Measurements from ENCODE around the gene STK11. TPM values are rescaled to one million over a fixed set of nuclear protein-coding genes. Genes with fewer than 3 reads are reported as not detected.
"Not testable (repeated sequence)": the region's sequence is repeated elsewhere in the genome, so short reads cannot be mapped to it uniquely, and the experiment has no call there.

STK11 gene
- total RNA-seq, 3 donors from 2014 or later (not counting 1 experiment from before 2014, with no cell fraction given): 51.5 to 61.1 (median 54.0) TPM

GRCh38 chr19:1245494-1246264 is 40.1 kb downstream of the STK11 start:
- TF ChIP-seq CTCF (IDR thresholded peaks at IDR 0.05): no peak
- peaks cover 11 to 20% of the 10 kb centered on the region in 2 donors for H3K4me1 Mint-ChIP-seq
- peak in 1 of 2 donors; percentile 25 for DNase-seq
- Histone ChIP-seq H3K36me3 (ENCODE audit: control insufficient read depth, insufficient read depth, low read length) (peaks cover 5% of the 10 kb centered on the region), H3K27ac (ENCODE audit: low read length) (peak overlapping the region; percentile 64), H3K27me3 (ENCODE audit: control insufficient read depth, insufficient read depth, low read length) (peaks cover 3% of the 10 kb centered on the region), H3K9me3 (ENCODE audit: control insufficient read depth, insufficient read depth, low read length) (no peaks in the 10 kb centered on the region), H3K4me1 (ENCODE audit: control insufficient read depth, insufficient read depth, low read length) (peaks cover 54% of the 10 kb centered on the region), H3K4me3 (ENCODE audit: low read length) (no peak overlapping the region)
- WGBS (ENCODE audit: insufficient coverage): 88% methylated on average over 25 of the region's 26 CpGs
- ATAC-seq: no peak
- H3K27me3 Mint-ChIP-seq (ENCODE audit: low read depth in 2 of 2): peaks cover 0 to 3% of the 10 kb centered on the region in 2 donors
- peak overlapping the region in 1 of 2 donors; percentile 89 for H3K27ac Mint-ChIP-seq
- no peaks in the 10 kb centered on the region for H3K9me3 Mint-ChIP-seq
- H3K36me3 Mint-ChIP-seq: no peaks in the 10 kb centered on the region
- no peak overlapping the region for H3K4me3 Mint-ChIP-seq
- intact Hi-C loops (cut with micrococcal nuclease): loop anchor here (5.0 to 10.0 kb wide), 2 partner anchors 223 to 321 kb away; partner anchors contain the start of genes ARID3A, RNU6-2 and TMEM259

DNA sequence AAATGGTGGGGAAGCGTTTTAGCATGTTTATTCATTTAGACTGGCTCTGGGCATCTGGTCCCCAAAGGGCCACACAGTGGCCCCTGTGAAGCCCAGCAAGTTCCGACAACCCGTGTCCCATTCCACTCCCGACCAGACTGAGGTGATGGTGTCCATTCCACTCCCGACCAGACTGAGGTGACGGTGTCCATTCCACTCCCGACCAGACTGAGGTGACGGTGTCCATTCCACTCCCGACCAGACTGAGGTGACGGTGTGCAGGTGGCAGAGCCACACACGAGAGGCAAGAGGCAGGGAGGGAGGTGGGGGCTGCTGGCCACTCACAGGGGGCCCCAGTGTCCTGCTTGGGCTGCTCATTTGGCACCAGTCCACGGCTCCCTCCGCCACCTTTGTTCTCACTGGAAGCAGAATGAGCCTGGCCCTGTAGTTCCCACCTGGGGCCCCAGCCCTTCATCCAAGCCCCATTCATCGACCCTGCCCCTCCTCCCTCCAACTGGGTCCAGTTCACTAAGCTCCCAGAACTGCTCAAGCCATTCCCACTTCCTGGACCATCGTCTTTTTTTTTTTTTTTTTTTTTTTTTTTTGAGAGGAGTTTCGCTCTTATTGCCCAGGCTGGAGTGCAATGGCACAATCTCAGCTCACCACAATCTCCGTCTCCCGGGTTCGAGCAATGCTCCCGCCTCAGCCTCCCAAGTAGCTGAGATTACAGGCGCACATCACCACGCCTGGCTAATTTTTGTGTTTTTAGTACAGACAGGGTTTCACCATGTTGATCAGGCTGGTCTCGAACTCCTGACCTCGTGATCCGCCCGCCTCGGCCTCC is 40.9 kb downstream of the STK11 start:
- H3K9me3 Mint-ChIP-seq; H3K27ac ChIP-seq (ENCODE audit: low read length); ATAC-seq; H3K9me3 ChIP-seq (ENCODE audit: control insufficient read depth, insufficient read depth, low read length); H3K4me3 Mint-ChIP-seq; H3K4me3 ChIP-seq (ENCODE audit: low read length); H3K36me3 ChIP-seq (ENCODE audit: control insufficient read depth, insufficient read depth, low read length); H3K27me3 ChIP-seq (ENCODE audit: control insufficient read depth, insufficient read depth, low read length); H3K27me3 Mint-ChIP-seq (ENCODE audit: low read depth in 2 of 2); H3K36me3 Mint-ChIP-seq: not testable (repeated sequence)
- Mint-ChIP-seq H3K4me1 (peaks cover 8 to 17% of the 10 kb centered on the region in 2 donors), H3K27ac (peak overlapping the region in 1 of 2 donors; percentile 35)
- peaks cover 50% of the 10 kb centered on the region for H3K4me1 ChIP-seq (ENCODE audit: control insufficient read depth, insufficient read depth, low read length)
- WGBS (ENCODE audit: insufficient coverage): 91% methylated on average over 26 of the region's 27 CpGs
- intact Hi-C loops (cut with micrococcal nuclease): loop anchor here (5.0 to 10.0 kb wide), 2 partner anchors 224 to 322 kb away; partner anchors contain the start of genes ARID3A, RNU6-2 and TMEM259
- DNase-seq: peak in 1 of 2 donors; percentile 33

DNA sequence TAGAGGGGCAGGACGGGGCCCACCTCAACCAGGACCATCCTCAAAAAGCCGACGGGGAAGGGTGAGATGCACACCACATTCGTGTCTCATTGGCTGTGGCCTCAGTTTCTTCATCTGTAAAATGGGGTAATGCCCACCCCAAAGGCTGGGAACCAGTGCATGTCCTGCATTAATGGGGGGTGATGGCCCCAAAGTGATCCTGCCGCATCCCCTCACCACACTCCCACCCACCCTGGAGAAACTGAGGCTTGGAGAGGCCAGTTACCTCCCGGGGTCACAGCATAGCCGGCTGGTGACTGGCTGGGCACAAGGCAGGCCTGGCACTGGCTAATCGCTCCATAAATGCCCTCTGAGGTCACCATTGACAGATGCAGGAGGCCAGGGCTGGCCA is 42.2 kb downstream of the STK11 start:
- H3K27me3 ChIP-seq (ENCODE audit: control insufficient read depth, insufficient read depth, low read length): no peaks in the 10 kb centered on the region
- intact Hi-C loops (cut with micrococcal nuclease): loop anchor here (5.0 to 10.0 kb wide), 2 partner anchors 225 to 323 kb away; partner anchors contain the start of genes ARID3A, RNU6-2 and TMEM259
- DNase-seq: no peak
- H3K27me3 Mint-ChIP-seq (ENCODE audit: low read depth in 2 of 2): no peaks in the 10 kb centered on the region
- H3K9me3 ChIP-seq (ENCODE audit: control insufficient read depth, insufficient read depth, low read length): no peaks in the 10 kb centered on the region
- peaks cover 5 to 19% of the 10 kb centered on the region in 2 donors for H3K4me1 Mint-ChIP-seq
- H3K4me3 ChIP-seq (ENCODE audit: low read length): peak overlapping the region; percentile 67
- no peak for TF ChIP-seq CTCF (IDR thresholded peaks at IDR 0.05)
- peaks cover 14% of the 10 kb centered on the region for H3K36me3 ChIP-seq (ENCODE audit: control insufficient read depth, insufficient read depth, low read length)
- H3K4me1 ChIP-seq (ENCODE audit: control insufficient read depth, insufficient read depth, low read length): peaks cover 47% of the 10 kb centered on the region
- WGBS (ENCODE audit: insufficient coverage): 75% methylated on average over 8 of the region's 8 CpGs
- H3K27ac Mint-ChIP-seq: peak overlapping the region; percentile 73 to 88
- H3K36me3 Mint-ChIP-seq: no peaks in the 10 kb centered on the region
- H3K4me3 Mint-ChIP-seq: no peak overlapping the region
- H3K9me3 Mint-ChIP-seq: no peaks in the 10 kb centered on the region
- H3K27ac ChIP-seq (ENCODE audit: low read length): peak overlapping the region; percentile 96
- ATAC-seq: no peak
